Keratinocyte (primary cell): ENCODE data around the gene MFN2.

ENCODE experiments used
- CTCF ChIP-seq, 3 experiments: IDR thresholded peaks in 1 of 3; conservative IDR thresholded peaks in 1 of 3; optimal IDR thresholded peaks in 1 of 3; 2 replicates in 2 of 3; 3 replicates in 1 of 3; pipeline versions ENCODE3 to v1.5.1; 2011; ENCODE audit warnings: low read length in 3 of 3, mild to moderate bottlenecking in 3 of 3, moderate library complexity in 2 of 3, control low read depth in 1 of 3, inconsistent platforms in 1 of 3; ENCODE audit not compliant: insufficient read depth in 2 of 3; ENCODE audit errors: extremely low read depth in 1 of 3
- EZH2 ChIP-seq: IDR thresholded peaks from one replicate; pipeline ENCODE4 v1.6.1; 2012; ENCODE audit warnings: inconsistent platforms, mild to moderate bottlenecking, low read length, moderate library complexity

- no peak for TF ChIP-seq CTCF (optimal IDR thresholded peaks at IDR 0.05 in 1 of 3, IDR thresholded peaks at IDR 0.05 in 1 of 3, conservative IDR thresholded peaks at IDR 0.05 in 1 of 3; ENCODE audit: extremely low read depth in 1 of 3, insufficient read depth in 2 of 3, low read length in 3 of 3)
- no peak for TF ChIP-seq EZH2
These were observed 79.0 kb downstream of the MFN2 start for GRCh38 chr1:12059226-12059625.
